ENCODE measurements around the gene BBLN.

DNA sequence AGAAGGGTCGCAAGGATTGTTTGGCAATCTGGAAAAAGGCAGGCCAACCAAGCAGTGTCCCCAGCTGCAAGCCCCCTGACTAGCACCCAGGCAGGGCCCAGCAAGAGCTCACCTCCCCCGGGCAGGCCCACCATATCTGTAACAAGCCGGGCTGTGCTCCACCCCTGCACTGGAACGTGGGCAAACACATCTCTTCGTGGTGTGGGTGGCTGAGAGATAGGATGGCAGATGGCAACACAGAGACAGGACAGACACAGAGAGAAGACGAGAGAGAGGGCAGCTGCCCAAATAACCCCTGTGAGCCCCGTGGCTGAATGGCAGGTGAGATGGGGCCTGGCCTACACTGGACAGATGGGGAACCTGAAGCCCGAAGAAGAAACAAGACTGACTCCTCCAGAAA lies 9.4 kb downstream of the BBLN start:
- TF ChIP-seq CTCF (IDR thresholded peaks at IDR 0.05; ENCODE audit: low read depth, low read length) (no peak), EZH2phosphoT487 (IDR thresholded peaks at IDR 0.05; ENCODE audit: low read depth) (no peak)
